GM19452 (cell line): ENCODE results near the gene MPV17L2.

ENCODE experiments used
- ATAC-seq: cut with Tn5 transposase; IDR thresholded peaks from one replicate; pipeline ENCODE4 v1.9.1; 2021; ENCODE audit not compliant: unreplicated experiment

Gene MPV17L2

GRCh38 chr19:18232540-18233223, 39.7 kb downstream of the MPV17L2 start:
- no peak for ATAC-seq

DNA sequence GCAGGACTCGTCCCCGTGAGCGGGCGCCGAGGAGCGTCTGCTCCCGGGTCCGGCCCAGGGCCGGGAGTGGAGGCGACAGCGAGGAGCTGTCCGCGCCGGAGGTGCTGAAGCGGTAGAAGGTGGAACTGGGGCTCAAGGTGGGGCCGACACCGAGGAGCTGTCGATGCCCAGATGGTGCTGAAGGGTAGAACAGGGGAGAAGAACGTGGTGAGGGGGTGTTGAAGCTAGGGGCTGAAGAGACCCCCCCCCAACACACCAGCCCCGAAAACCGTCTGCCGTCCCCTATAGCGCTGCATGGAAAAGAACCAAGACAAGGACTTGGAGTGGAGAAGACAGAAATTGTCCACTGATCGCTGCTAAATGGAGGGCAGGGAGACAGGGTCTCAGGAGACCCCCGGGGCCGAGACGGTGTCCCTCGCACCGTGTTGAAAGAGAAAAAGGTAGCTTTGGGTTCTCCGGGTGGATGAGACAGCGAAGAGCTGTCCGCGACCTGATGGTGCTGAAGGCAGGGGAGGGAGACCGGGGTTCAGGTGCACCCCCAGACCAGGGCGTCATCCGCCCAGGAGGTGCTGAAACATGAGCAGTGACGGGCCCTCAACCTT, 40.3 kb downstream of the MPV17L2 start:
- no peak for ATAC-seq

DNA sequence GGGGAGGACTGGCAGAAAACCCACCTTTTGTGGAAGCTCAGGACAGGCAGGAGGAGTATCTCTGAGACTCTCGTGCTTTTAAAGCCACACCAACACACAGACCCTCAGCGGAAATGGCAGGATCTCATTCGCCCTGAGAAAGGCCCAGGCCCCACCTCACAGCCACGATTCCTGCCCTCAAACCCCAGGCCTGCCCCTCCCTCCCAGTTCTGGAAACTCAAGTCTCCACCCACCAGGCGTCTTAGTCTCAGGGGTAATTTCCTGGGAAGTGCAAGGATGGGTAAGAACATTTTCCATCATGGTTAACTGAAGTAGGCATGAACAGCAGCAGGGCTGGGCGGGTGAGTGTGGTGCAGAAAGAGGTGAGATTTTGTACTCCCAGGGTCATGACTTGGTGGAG, 41.2 kb downstream of the MPV17L2 start:
- no peak for ATAC-seq

DNA sequence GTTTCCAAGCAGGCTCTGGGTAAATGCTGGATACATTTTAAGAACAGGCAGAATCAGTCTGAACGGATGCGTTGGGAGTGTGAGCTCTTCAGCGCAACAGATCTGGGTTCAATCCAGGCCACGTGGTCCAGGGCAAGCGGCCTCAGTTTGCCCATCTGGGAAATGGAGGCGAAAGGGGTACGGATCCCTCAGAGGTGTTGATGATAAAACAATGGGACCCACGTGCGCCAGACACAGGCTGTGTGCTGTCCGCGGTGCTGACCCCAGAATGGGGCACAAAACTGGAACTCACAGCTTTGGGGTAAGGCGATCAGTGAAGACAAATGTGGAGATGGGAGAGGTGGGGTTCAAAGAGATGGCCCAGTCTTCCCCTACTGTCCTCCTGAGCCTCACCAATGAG, 46.3 kb downstream of the MPV17L2 start:
- no peak for ATAC-seq

DNA sequence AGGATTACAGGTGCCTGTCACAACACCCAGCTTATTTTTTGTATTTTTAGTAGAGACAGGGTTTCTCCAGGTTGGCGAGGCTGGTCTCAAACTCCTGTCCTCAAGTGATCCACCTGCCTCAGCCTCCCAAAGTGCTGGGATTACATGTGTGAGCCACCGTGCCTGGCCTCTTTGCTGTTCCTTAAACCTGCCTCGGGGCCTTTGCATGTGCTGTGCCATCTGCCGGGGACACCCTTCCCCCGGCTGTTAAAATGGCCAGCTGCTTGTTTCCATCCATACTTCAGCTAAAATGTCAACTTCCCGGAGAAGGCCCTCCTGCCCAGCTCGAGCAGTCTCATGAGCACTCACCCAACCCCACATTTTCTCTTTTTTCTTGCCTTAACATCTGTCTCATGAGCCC, 52.3 kb downstream of the MPV17L2 start:
- ATAC-seq: no peak
